GM23338 (cell line): ENCODE measurements around the gene SPATA2L. TPM values are rescaled to one million over a fixed set of nuclear protein-coding genes. Genes with fewer than 3 reads are reported as not detected.

ENCODE experiments used
- ATAC-seq: fragments of 200-7000 bp; cut with Tn5 transposase; 3 replicates; pipeline ENCODE4 v1.9.1; 2020
- DNase-seq: peaks from one replicate; pipeline ENCODE4 v3.0.0-alpha.2; 2015; ENCODE audit warnings: low spot score
- H2AFZ ChIP-seq: fragments of 200-600 bp; sonication (generic); 2 replicates; pipeline ENCODE4 v1.8.0; 2016; ENCODE audit warnings: antibody characterized with exemption, mild to moderate bottlenecking, moderate library complexity
- H3F3A ChIP-seq: fragments of 200-600 bp; sonication (generic); replicated peaks from 2 replicates; pipeline ENCODE4 v1.8.0; 2017; ENCODE audit warnings: antibody characterized with exemption, mixed run types, low read depth
- H3K27ac ChIP-seq: fragments of 200-600 bp; sonication (generic); 2 replicates; pipeline ENCODE4 v1.6.1; 2016; ENCODE audit warnings: low read depth
- H3K27me3 ChIP-seq: fragments of 200-600 bp; sonication (generic); 2 replicates; pipeline ENCODE4 v1.8.0; 2016; ENCODE audit warnings: mild to moderate bottlenecking, mixed run types, moderate library complexity; ENCODE audit not compliant: insufficient read depth
- H3K36me3 ChIP-seq: fragments of 200-600 bp; sonication (generic); 2 replicates; pipeline ENCODE4 v1.8.0; 2016; ENCODE audit warnings: mild to moderate bottlenecking; ENCODE audit not compliant: insufficient read depth
- H3K4me1 ChIP-seq: fragments of 200-600 bp; sonication (generic); 2 replicates; pipeline ENCODE4 v1.8.0; 2016; ENCODE audit warnings: mild to moderate bottlenecking, moderate library complexity; ENCODE audit not compliant: insufficient read depth
- H3K4me2 ChIP-seq: fragments of 200-600 bp; sonication (generic); 2 replicates; pipeline ENCODE4 v1.7.1; 2017; ENCODE audit warnings: mixed run types
- H3K4me3 ChIP-seq: fragments of 200-600 bp; sonication (generic); 2 replicates; pipeline ENCODE4 v1.6.1; 2016; ENCODE audit warnings: mixed run types
- H3K79me2 ChIP-seq: fragments of 200-600 bp; sonication (generic); replicated peaks from 2 replicates; pipeline ENCODE4 v1.8.0; 2017; ENCODE audit warnings: mild to moderate bottlenecking; ENCODE audit not compliant: insufficient read depth
- H3K9me2 ChIP-seq: fragments of 200-600 bp; sonication (generic); 2 replicates; pipeline ENCODE4 v1.8.0; 2017; ENCODE audit not compliant: insufficient read depth
- H4K20me1 ChIP-seq: fragments of 200-600 bp; sonication (generic); replicated peaks from 2 replicates; pipeline ENCODE4 v1.8.0; 2017; ENCODE audit warnings: mild to moderate bottlenecking; ENCODE audit not compliant: insufficient read depth
- H3K27ac Mint-ChIP-seq: 2 replicates; pipeline ENCODE4 v1.8.0; 2020; ENCODE audit warnings: inconsistent platforms, mild to moderate bottlenecking, moderate library complexity, mixed read lengths
- H3K27me3 Mint-ChIP-seq: 3 replicates; pipeline ENCODE4 v1.8.0; 2022; ENCODE audit warnings: low read depth, mild to moderate bottlenecking, moderate library complexity, mixed read lengths, inconsistent platforms; ENCODE audit not compliant: insufficient read depth, poor library complexity
- H3K36me3 Mint-ChIP-seq: 3 replicates; pipeline ENCODE4 v1.8.0; 2021; ENCODE audit warnings: low read depth, mild to moderate bottlenecking, inconsistent platforms, moderate library complexity, mixed read lengths
- H3K4me1 Mint-ChIP-seq: 3 replicates; pipeline ENCODE4 v1.8.0; 2020; ENCODE audit warnings: mild to moderate bottlenecking, inconsistent platforms, mixed read lengths
- H3K4me3 Mint-ChIP-seq: 3 replicates; pipeline ENCODE4 v1.8.0; 2021; ENCODE audit warnings: moderate library complexity, mild to moderate bottlenecking, inconsistent platforms, mixed read lengths
- H3K9me3 Mint-ChIP-seq: 3 replicates; pipeline ENCODE4 v1.8.0; 2020; ENCODE audit warnings: moderate library complexity, mild to moderate bottlenecking, inconsistent platforms, mixed read lengths
- EZH2phosphoT487 ChIP-seq: fragments of 200-600 bp; sonication (generic); IDR thresholded peaks from one replicate; pipeline ENCODE4 v1.8.1; 2018; ENCODE audit warnings: antibody characterized with exemption; ENCODE audit not compliant: unreplicated experiment
- JUNB ChIP-seq: IDR thresholded peaks from one replicate; pipeline ENCODE4 v1.6.1; 2016; ENCODE audit warnings: antibody characterized with exemption; ENCODE audit not compliant: unreplicated experiment
- NANOG ChIP-seq: IDR thresholded peaks from 2 replicates; pipeline ENCODE4 v1.6.1; 2016; ENCODE audit warnings: antibody characterized with exemption, borderline replicate concordance
- POLR2AphosphoS5 ChIP-seq: IDR thresholded peaks from 2 replicates; pipeline ENCODE4 v1.6.1; 2016; ENCODE audit warnings: antibody characterized with exemption, low read depth
- REST ChIP-seq: IDR thresholded peaks from one replicate; pipeline ENCODE4 v1.6.1; 2018; ENCODE audit warnings: antibody characterized with exemption; ENCODE audit not compliant: unreplicated experiment
- STAT1 ChIP-seq: IDR thresholded peaks from one replicate; pipeline ENCODE4 v1.6.1; 2016; ENCODE audit warnings: antibody characterized with exemption; ENCODE audit not compliant: unreplicated experiment
- ZNF114 ChIP-seq: fragments of 250-450 bp; sonication (Bioruptor Pico); IDR thresholded peaks from 2 replicates; pipeline ENCODE4 v1.5.0; 2020; ENCODE audit warnings: mild to moderate bottlenecking, moderate library complexity
- ZNF331 ChIP-seq: fragments of 250-450 bp; sonication (Bioruptor Pico); IDR thresholded peaks from 2 replicates; pipeline ENCODE4 v1.5.0; 2020; ENCODE audit warnings: low read depth, mild to moderate bottlenecking, moderate library complexity
- polyA plus RNA-seq: library from polyadenylated mRNA; unstranded; fragments of >200 nt; fragmentation: Nextera tagmentation; extraction: Ambion mirVana; gene quantifications from 2 replicates; pipeline ENCODE4 v1.2.1, GENCODE V29; 2016
- total RNA-seq: library from RNA; depleted of rRNA; stranded (reverse); fragments of >200 nt; shearing (Covaris generic); gene quantifications from 2 replicates; pipeline ENCODE4 v1.2.3, GENCODE V29; 2014
- TF ChIP-seq, protein P1 (sequence below): fragments of 250-450 bp; sonication (Bioruptor Pico); IDR thresholded peaks from 2 replicates; pipeline ENCODE4 v1.5.0; 2020; ENCODE audit warnings: mild to moderate bottlenecking, moderate library complexity
- TF ChIP-seq, protein P2 (sequence below): IDR thresholded peaks from 2 replicates; pipeline ENCODE4 v1.6.1; 2016; ENCODE audit warnings: antibody characterized with exemption

SPATA2L gene
- total and polyA plus RNA-seq, 2 experiments from 2014 or later: 6.9 to 26.2 TPM

DNA sequence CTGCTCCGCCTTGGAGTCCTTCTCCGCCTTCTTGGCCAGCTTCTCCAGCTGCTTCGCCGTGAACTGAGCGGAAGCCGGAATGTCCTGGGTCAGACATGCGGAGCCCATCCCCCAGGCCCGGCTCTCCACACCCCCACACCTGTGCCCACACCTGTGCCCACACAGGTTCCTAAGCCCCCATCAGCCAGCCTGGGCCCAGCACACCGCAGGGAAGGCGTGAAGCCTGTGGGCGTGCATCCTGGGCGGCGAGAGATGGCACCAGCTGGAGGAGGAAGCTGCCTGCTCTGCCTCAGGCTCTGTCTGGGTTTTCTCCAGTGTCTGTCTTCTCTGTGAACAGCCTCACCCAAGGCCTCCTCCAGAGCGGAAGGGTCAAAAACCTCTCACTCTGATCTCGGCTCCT lies 49.9 kb downstream of the SPATA2L start:
- H4K20me1 ChIP-seq: peaks cover 3% of the 10 kb centered on the region; the same call in 1 of the 2 replicates
- H3K36me3 ChIP-seq: no peaks in the 10 kb centered on the region
- peaks cover 2% of the 10 kb centered on the region; the same call in 1 of the 3 replicates for H3K4me1 Mint-ChIP-seq
- TF ChIP-seq, protein P1, sequence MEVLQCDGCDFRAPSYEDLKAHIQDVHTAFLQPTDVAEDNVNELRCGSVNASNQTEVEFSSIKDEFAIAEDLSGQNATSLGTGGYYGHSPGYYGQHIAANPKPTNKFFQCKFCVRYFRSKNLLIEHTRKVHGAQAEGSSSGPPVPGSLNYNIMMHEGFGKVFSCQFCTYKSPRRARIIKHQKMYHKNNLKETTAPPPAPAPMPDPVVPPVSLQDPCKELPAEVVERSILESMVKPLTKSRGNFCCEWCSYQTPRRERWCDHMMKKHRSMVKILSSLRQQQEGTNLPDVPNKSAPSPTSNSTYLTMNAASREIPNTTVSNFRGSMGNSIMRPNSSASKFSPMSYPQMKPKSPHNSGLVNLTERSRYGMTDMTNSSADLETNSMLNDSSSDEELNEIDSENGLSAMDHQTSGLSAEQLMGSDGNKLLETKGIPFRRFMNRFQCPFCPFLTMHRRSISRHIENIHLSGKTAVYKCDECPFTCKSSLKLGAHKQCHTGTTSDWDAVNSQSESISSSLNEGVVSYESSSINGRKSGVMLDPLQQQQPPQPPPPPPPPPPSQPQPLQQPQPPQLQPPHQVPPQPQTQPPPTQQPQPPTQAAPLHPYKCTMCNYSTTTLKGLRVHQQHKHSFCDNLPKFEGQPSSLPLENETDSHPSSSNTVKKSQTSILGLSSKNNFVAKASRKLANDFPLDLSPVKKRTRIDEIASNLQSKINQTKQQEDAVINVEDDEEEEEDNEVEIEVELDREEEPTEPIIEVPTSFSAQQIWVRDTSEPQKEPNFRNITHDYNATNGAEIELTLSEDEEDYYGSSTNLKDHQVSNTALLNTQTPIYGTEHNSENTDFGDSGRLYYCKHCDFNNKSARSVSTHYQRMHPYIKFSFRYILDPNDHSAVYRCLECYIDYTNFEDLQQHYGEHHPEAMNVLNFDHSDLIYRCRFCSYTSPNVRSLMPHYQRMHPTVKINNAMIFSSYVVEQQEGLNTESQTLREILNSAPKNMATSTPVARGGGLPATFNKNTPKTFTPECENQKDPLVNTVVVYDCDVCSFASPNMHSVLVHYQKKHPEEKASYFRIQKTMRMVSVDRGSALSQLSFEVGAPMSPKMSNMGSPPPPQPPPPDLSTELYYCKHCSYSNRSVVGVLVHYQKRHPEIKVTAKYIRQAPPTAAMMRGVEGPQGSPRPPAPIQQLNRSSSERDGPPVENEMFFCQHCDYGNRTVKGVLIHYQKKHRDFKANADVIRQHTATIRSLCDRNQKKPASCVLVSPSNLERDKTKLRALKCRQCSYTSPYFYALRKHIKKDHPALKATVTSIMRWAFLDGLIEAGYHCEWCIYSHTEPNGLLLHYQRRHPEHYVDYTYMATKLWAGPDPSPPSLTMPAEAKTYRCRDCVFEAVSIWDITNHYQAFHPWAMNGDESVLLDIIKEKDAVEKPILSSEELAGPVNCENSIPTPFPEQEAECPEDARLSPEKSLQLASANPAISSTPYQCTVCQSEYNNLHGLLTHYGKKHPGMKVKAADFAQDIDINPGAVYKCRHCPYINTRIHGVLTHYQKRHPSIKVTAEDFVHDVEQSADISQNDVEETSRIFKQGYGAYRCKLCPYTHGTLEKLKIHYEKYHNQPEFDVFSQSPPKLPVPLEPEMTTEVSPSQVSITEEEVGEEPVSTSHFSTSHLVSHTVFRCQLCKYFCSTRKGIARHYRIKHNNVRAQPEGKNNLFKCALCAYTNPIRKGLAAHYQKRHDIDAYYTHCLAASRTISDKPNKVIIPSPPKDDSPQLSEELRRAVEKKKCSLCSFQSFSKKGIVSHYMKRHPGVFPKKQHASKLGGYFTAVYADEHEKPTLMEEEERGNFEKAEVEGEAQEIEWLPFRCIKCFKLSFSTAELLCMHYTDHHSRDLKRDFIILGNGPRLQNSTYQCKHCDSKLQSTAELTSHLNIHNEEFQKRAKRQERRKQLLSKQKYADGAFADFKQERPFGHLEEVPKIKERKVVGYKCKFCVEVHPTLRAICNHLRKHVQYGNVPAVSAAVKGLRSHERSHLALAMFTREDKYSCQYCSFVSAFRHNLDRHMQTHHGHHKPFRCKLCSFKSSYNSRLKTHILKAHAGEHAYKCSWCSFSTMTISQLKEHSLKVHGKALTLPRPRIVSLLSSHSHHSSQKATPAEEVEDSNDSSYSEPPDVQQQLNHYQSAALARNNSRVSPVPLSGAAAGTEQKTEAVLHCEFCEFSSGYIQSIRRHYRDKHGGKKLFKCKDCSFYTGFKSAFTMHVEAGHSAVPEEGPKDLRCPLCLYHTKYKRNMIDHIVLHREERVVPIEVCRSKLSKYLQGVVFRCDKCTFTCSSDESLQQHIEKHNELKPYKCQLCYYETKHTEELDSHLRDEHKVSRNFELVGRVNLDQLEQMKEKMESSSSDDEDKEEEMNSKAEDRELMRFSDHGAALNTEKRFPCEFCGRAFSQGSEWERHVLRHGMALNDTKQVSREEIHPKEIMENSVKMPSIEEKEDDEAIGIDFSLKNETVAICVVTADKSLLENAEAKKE (CRISPR knock-in tag): no peak
- TF ChIP-seq EZH2phosphoT487 (no peak), POLR2AphosphoS5 (no peak), REST (no peak), NANOG (no peak), ZNF114 (CRISPR knock-in tag) (no peak), ZNF331 (CRISPR knock-in tag) (no peak), STAT1 (no peak), JUNB (no peak)
- TF ChIP-seq, protein P2, sequence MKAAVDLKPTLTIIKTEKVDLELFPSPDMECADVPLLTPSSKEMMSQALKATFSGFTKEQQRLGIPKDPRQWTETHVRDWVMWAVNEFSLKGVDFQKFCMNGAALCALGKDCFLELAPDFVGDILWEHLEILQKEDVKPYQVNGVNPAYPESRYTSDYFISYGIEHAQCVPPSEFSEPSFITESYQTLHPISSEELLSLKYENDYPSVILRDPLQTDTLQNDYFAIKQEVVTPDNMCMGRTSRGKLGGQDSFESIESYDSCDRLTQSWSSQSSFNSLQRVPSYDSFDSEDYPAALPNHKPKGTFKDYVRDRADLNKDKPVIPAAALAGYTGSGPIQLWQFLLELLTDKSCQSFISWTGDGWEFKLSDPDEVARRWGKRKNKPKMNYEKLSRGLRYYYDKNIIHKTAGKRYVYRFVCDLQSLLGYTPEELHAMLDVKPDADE: no peak
- H3K9me2 ChIP-seq: no peaks in the 10 kb centered on the region
- H3F3A ChIP-seq: no peaks in the 10 kb centered on the region
- H3K27me3 Mint-ChIP-seq: peaks cover 5% of the 10 kb centered on the region
- H3K4me3 ChIP-seq: no peak overlapping the region
- H3K4me2 ChIP-seq: no peak overlapping the region
- H3K9me3 Mint-ChIP-seq: no peaks in the 10 kb centered on the region
- ATAC-seq (no peak), DNase-seq (no peak)
- 0 out of 2 replicates have a peak, but pooled peaks cover 3% of the 10 kb centered on the region for H3K4me1 ChIP-seq
- no peak overlapping the region for H3K27ac Mint-ChIP-seq
- peaks cover 27% of the 10 kb centered on the region for H3K79me2 ChIP-seq
- peaks cover 26% of the 10 kb centered on the region for H3K36me3 Mint-ChIP-seq
- H3K4me3 Mint-ChIP-seq: no peak overlapping the region
- H3K27ac ChIP-seq: no peak overlapping the region
- H3K27me3 ChIP-seq: no peaks in the 10 kb centered on the region
- H2AFZ ChIP-seq: no peak overlapping the region
